SH-SY5Y (cell line): ENCODE measurements around the gene SLC19A1.

ENCODE experiments used
- GATA2 ChIP-seq: IDR thresholded peaks from 2 replicates; pipeline ENCODE4 v1.6.1; 2011; ENCODE audit warnings: mild to moderate bottlenecking, low read depth, low read length
- GATA3 ChIP-seq: IDR thresholded peaks from 2 replicates; pipeline ENCODE4 v1.6.1; 2011; ENCODE audit warnings: low read depth, mild to moderate bottlenecking, low read length, moderate library complexity

The SLC19A1 gene

DNA sequence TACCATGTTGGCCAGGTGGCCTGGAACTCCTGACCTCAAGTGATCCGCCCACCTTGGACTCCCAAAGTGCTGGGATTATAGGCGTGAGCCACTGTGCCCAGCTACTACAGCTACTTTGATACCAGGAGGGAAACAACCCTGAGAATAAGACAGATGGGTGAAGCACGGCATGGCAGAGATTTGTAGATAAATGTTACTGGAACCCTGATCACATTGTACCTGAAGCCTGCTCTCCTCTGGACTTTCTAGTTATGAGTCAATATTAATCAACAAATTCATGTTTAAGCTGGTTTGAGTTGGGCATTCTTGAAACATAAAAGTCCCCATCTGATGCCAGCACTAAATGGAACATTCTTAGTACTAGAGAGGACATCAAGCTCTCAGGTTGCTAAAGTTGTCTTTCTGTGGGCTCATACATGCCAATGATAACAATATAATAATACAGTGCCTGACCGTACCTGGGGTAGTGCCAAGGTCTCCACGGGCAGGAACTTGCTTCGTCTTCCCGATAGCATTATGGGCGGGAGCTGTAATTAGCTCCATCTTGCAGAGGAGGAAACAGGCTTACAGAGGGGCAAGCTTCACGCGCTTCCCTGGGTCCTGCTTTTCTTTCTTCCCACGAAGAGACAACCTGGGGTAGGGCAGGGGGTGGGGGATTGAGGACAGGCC lies 30.7 kb upstream of the SLC19A1 start:
- TF ChIP-seq GATA2 (no peak), GATA3 (no peak)

GRCh38 chr21:45572231-45572630 lies 30.0 kb upstream of the SLC19A1 start:
- no peak for TF ChIP-seq GATA2
- no peak for TF ChIP-seq GATA3

GRCh38 chr21:45571641-45572040 lies 29.4 kb upstream of the SLC19A1 start:
- TF ChIP-seq GATA3 (no peak), GATA2 (no peak)

DNA sequence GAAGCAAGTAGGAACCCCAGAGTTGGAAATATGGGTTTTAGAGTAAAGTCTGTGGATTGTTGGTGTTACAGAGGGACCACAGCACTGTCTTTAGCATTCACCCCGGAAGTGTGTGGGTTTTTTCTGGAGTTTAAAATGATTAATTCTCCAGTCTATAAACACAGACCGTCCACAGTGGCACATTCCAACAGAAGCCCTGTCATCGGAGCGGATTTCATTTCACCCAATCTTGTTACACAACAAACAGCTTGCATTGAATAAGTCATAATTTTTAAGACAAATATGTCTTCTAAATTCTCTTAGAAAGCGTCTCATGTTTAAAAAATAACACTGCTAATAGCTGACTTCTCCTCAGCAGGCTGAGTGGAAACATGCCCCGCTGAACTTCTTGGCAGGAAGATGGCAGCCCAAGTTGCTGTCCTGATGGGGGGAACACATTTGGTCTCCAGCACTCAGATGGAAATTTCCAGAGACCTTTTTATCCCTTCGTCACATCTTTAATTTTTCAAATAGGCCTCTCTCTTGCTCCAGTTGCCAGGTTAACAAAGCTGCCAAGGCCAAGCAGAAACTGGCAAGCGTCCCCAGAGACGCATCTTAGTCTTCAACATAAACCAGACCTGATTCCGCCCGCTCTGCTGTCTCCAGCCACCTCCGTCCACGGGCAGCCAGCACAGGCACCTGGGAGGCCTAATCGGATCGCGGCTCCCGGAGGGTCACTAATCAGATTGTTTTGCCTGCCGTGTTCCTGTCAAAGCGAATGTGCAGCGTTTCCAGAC lies 28.8 kb upstream of the SLC19A1 start:
- TF ChIP-seq GATA2 = peak; percentile 58
- no peak for TF ChIP-seq GATA3

DNA sequence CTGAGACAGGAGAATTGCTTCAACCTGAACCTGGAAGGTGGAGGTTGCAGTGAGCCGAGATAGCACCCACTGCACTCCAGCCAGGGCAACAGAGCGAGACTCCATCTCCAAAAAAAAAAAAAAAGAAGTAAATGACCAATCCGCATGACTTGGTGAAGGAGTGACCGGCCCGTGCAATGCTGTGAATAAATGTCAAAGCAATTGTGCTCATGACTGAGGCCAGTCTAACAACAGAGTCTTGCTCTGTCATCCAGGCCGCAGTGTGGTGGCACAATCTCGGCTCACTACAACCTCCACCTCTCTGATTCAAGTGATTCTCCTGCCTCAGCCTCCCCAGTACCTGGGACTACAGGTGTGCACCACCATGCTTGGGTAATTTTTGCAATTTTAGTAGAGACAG lies 27.8 kb upstream of the SLC19A1 start:
- TF ChIP-seq GATA2 (no peak), GATA3 (no peak)

DNA sequence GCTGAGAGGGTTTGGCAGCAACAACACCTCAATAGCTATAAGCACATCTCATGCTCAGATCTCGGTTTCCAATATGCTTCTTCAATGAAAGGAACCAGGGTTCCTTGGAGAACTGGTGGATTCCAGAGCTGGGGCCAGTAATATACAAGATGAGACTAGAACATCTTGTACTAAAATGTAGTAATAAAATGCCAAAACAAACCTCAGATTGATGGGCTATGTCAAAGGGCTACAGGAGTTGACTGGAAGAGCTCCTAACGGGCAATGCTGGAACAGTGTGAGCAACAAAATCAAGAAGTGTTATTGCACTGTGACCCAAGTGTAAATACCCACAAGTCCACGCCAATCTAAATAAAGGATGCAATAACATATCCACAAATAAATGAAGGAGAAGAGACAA lies 26.1 kb upstream of the SLC19A1 start:
- no peak for TF ChIP-seq GATA2

DNA sequence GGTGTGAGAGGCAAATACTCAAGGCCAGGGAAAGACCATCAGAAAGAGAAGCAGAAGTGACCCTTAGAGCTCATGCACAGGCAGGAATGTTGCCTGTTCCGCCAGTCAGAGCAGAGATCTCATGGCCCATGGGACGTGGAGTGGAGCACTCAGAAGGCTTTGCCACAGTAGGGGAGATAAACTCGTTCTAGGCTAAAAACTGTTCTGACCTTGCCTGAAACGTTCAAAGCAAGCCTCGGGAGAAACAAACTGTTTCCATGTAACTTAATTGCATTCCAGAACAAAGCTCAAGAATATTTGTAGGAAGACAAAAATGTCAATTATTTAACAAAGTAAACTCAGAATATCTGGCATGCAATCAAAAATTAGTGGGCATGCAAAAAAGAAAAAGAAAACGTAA lies 20.7 kb upstream of the SLC19A1 start:
- no peak for TF ChIP-seq GATA2
- TF ChIP-seq GATA3 = no peak

- TF ChIP-seq GATA2 (no peak), GATA3 (no peak)
Observed at GRCh38 chr21:45562402-45562801, 20.2 kb upstream of the SLC19A1 start.

- TF ChIP-seq GATA3 (no peak), GATA2 (no peak)
Observed at GRCh38 chr21:45560106-45561021, 18.1 kb upstream of the SLC19A1 start.

GRCh38 chr21:45559216-45560105 lies 17.2 kb upstream of the SLC19A1 start:
- no peak for TF ChIP-seq GATA2
- no peak for TF ChIP-seq GATA3

DNA sequence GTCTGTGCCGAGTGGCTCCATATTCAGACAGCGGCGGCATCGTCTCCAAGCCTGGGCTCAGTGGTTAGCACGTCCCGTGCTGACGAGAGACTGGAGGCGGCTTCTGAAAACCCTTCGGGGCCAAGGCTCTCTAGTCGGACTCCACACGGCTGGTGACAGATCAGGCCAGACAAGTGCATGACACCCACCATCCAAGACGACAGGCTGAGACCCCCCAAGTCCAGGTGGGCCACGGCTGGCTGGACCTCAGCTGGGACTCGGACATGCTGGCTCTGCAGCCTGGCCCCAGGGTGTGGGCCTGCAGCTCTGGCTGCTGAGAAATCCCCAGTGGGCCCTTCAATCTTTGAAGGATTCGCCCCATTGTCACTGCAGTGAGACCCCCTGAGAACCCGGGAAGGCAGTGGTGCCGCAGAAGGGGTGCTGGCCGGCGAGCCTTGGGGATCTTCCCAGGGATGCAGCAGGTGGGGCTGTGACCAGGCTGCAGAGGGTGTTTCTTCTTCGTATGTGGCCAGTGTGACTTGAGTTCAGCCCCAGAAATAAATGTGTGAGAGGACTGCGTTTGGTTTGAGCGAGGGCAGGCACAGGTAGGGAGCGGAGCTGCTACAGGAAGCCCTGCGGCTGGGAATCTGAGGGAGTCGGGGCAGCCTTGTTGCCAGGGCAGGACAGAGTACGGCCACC lies 15.9 kb upstream of the SLC19A1 start:
- no peak for TF ChIP-seq GATA3
- TF ChIP-seq GATA2 = no peak

- TF ChIP-seq GATA2 = no peak
- TF ChIP-seq GATA3 = no peak
Observed at GRCh38 chr21:45557616-45558043, 15.4 kb upstream of the SLC19A1 start.

- TF ChIP-seq GATA3 (no peak), GATA2 (no peak)
Observed at GRCh38 chr21:45556645-45557615, 14.7 kb upstream of the SLC19A1 start.
